NT2/D1 (cell line): ENCODE data around the gene PDE4B.

Experiments used
- SUZ12 ChIP-seq: IDR thresholded peaks from 2 replicates; pipeline ENCODE4 v1.6.1; 2011; ENCODE audit not compliant: insufficient read length, insufficient read depth; ENCODE audit errors: extremely low read depth
- YY1 ChIP-seq: IDR thresholded peaks from 2 replicates; pipeline ENCODE4 v1.6.1; 2011; ENCODE audit not compliant: insufficient read length, insufficient read depth
- ZNF274 ChIP-seq: IDR thresholded peaks from 2 replicates; pipeline ENCODE4 v1.6.1; 2011; ENCODE audit warnings: mild to moderate bottlenecking, low read depth, low read length

DNA sequence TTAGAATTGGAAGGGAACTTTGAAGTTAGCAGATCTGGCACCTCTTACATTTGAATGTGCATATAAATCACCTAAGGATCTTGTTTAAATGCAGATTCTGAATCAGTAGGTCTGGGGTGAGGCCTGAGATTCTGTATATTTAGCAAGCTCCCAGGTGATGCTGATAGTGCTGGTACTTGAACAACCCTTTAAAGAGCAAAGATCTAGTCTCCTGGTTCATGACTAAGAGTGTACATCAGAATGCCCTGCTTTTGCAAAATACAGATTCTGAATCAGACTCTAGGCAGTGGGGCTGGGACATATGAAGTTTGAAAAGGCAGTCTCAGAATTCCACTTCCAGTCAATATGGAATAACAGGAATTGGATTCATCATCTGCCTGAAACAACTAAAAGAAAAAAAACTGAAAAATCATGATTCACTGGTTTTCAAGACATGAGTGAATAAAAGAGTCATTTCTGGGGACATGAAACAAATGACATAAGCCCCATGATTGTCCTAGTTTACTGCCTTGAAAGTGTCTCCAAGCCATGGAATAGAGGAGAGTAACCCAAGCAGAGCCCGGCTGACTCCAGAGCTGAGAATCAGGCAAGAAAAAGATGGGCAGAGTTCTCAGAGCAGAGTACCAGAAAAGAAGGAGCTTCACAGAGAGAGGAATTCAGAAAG lies 591.7 kb downstream of the PDE4B start:
- TF ChIP-seq ZNF274 (no peak), SUZ12 (no peak), YY1 (no peak)
